DMS53 treated with DMSO at 0.1 percent for 48 hours (cell line): ENCODE measurements around the gene MIER2.
"Not testable (repeated sequence)": the region's sequence is repeated elsewhere in the genome, so short reads cannot be mapped to it uniquely, and the experiment has no call there.

Experiments used
- DNase-seq: peaks from one replicate; lab custom pipeline; 2025; ENCODE audit not compliant: unreplicated experiment; lab: John Stamatoyannopoulos, UW

Gene MIER2

GRCh38 chr19:289651-290371, 54.8 kb downstream of the MIER2 start:
- DNase-seq = peak; percentile 91

DNA sequence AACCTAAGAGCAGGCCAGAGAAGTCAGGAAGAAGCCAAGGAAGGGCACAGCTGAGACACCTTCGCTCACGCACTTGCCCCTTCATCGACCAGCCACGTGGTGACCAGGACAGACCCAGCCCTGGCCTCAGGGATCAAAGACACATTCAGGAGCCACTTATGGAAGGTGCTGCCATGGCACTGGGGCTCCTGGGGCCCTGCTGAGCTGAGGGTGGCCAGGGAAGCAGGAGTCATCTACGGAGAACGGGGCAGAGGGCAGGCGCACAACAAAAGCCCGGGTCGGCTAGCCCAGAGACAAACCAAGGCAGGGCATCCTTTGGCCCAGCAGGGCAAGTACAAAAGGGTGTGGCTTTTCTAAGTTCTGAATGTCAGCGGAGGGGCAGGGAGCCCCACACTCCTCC, 55.7 kb downstream of the MIER2 start:
- DNase-seq = no peak

DNA sequence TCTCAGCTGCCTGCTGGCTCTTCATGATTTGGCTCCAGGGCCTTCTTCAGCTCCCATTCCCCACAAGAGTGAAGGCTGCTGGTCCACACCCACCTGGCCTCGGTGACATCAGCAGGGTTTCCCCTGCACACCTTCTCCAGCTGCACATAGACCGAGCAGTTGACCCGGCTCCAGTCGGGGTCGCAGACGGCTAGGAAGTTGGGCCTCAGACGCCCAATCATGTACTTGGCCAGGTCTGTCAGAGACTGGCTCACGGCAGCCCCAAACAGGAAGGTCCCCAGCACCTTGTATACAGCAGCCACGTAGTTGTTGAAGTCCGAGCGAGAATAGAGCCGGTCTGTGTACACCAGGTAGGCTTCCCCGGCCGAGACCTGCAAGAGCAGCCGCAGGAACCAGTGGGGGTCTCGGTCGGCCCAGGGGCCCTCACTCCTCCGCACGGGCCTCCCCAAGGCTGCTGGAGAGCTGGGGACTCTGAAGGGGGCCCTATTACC, 57.2 kb downstream of the MIER2 start:
- no peak for DNase-seq

DNA sequence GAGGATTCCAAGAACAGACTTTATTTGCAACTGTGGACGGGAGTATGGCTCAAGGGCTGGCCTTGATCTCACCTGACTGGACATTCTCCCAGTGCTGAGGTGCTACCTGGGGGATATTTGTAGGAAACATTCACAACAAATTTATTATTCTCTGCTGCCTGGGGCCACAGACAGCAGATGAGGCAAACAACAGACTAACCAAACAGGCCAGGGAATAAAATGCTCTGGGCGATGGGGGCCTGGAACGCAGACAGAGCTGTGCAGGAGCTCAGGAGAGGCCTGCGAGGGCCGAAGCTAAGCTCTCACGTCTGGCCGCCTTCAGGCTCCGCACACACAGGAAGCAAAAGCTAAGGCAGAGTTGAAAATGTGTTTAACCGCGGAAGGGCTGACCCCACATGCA, 61.2 kb downstream of the MIER2 start:
- no peak for DNase-seq

DNA sequence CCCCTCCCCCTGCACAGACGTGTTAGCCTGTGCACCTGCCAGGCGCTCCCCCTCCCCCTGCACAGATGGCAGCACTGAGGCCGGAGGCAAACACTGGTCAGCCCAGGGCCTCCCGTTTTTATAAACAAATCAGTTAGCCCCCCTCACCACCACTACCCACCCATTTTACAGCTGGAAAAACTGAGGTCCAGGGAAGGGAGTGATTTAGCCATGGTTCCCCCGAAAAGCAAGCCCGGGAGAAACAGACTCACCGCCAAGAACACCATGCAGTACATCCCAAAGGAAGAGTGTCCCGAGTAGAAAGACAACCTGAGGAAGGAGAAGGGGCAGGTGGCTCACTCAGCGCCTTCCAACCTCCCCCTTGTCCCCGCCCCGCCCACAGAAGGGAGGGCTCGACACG, 62.1 kb downstream of the MIER2 start:
- no peak for DNase-seq

DNA sequence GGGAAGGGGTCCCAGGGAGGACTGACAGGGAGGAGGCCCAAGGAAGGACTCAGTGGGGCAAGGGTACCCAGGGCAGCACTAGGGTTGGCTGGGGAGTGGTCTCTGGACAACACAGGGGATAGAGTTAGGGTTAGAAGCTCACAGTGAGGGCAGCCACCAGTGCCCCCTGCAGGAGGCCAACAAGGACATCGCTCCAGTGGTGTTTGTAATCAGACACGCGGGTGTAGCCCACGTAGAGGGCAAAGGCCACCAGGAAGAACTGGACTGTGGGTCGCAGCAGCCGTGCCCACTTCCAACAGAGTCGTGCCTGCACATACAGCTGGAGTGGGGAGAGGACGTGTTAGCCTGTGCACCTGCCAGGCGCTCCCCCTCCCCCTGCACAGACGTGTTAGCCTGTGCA, 62.6 kb downstream of the MIER2 start:
- DNase-seq = no peak

- no peak for DNase-seq
Observed at GRCh38 chr19:281156-281853, 63.3 kb downstream of the MIER2 start.

DNA sequence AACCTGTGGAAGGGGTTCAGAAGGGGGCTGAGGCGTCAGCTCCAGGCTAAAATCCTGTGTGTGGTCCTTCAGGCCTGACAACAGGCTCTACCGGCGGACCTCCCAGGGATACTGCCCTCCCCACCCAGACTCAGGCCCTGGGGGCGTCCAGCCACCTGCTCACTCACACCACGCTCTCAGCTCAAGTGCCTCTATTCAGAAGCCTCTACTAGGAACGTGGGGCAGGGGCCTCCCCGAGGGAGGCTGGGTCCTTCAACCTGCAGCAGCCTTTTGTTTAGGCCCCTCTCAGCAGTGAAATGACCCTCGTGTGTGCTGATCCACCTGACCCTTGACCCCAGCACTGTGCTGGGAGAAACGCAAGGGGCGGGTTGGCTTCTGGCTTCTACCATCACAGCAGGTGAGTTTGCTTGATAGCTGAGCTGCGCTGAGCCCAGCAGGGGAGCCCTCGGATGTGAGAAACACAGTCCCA, 64.0 kb downstream of the MIER2 start:
- no peak for DNase-seq

- DNase-seq = no peak
Observed at GRCh38 chr19:279656-280055, 64.9 kb downstream of the MIER2 start.

DNA sequence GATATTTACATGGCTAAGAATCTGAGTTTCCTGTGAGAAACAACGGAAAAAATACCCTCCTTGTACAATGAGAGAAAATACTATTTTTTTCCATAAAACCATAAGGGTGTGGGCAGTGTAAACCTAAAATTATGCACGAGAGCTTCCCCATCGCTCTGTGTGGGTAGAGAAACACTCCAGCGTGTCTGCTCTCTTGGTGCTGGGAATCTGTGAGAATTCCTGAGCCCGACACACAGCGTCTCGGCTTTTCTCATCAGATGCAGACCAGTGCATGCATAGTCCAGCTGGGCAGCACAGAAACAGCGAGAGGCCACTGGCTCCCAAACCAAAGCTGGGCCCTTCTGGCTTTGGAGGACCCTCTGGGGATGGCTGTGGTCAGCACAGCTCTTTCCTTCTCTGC, 65.4 kb downstream of the MIER2 start:
- DNase-seq = no peak

DNA sequence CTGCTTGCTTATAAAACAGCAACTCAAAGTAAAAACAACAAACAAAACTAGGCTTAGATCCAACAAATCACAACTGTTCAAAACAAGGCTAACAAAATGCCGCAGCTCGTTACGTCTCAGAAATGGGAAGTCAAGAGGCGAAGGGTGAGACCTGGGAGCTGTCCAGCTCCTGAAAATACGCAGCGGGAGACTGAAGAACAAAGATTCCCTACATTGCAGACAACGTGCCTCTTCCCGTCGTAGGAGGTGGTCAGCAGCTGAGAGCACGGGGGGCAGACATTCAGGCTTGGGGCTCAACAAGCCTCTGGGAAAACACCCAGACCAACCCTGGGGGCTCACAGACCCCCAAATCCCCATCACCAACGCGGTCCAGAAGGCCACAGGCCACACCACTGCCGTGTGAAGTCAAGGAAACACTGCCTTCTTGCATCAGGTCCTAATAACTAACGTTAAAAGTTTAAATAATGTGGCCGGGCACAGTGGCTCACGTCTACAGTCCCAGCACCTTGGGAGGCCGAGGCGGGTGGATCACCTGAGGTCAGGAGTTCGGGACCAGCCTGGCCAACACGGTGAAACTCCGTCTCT, 66.9 kb downstream of the MIER2 start:
- DNase-seq = no peak

DNA sequence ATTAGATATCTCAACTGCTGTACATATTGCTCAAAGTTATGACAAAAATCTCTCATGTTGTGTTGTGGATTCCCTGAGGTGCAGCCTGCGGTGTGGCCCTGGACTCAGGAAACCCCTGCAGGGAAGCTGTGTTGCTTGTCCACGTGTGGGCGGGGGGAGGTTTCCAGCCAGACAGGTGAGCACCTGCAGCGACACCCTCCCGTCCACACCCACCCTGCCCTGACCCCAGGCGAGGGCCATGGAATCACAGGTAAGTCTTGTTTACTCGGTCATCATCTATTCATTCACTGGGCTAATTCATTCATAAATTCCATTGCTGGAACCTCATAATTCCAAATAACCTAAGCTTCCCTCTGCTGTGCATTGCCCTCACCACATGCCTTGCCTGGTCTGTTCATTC, 67.5 kb downstream of the MIER2 start:
- no peak for DNase-seq

DNA sequence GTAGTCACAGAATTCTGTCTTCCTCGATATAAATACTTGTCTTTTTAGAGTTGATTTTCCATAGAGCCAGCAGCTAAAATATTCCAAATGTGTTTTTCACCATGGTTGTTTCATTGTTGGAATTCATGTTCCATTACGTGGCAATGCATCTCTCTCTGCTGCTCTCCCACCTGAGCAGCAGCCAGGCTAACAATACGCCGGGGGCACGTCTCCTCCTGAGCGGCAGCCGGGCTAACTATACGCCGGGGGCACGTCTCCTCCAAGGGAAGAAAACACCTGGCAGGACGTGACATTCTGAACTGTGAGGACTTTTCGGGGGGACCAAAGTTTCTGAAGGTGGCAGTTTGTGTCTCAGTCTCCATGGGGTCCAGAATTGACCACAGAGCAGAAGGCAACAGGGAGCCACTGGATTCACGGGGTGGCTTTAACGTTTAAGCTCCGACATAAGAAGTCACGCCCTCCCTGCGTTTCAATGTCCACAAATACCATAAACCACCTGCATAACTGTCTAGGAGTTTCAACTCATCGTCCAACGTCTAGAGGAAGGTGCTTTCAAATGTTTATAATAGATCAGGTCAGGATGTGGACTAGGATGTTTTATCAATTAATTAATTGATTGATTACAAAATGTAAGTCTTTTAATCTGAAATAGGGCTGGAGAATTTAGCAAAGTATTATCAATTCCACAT, 68.5 kb downstream of the MIER2 start:
- DNase-seq = no peak

GRCh38 chr19:275000-275399, 69.6 kb downstream of the MIER2 start:
- no peak for DNase-seq

- DNase-seq = no peak
Observed at GRCh38 chr19:273393-273792, 71.2 kb downstream of the MIER2 start.

GRCh38 chr19:271856-272255, 72.7 kb downstream of the MIER2 start:
- no peak for DNase-seq

DNA sequence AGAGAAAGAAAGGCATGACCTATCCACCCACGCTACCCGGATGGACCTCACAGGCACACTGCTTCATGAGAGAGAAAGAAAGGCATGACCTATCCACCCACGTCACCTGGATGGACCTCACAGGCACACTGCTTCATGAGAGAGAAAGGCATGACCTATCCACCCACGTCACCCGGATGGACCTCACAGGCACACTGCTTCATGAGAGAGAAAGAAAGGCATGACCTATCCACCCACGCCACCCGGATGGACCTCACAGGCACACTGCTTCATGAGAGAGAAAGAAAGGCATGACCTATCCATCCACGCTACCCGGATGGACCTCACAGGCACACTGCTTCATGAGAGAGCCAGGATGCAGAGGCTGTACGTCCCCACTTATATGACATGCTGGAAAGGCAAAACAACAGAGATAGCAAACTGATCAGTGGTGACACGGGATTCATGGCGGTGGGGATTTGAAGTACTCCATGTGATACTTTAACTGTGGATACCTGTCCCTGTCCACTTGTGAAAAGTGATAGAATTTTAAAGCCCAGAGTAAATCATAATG, 73.8 kb downstream of the MIER2 start:
- not testable (repeated sequence) for DNase-seq

DNA sequence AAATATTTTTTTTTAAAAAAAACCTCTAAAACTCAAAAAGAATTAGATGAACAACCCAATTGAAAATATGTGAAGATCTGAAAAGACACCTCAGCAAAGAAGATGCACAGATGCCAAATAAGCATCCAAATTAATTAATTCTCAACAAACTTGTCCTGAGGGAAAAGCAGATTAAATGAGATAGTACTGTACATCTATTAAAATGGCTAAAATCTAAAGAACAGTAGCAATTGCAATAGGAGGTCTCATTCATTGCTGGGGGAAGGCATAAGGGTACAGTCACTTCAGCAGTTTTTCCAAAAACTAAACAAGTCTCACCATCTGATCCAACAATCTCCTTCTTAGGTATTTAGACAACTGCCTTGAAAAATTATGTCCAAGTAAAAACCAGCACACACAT, 75.4 kb downstream of the MIER2 start:
- no peak for DNase-seq

GRCh38 chr19:262125-262524, 82.5 kb downstream of the MIER2 start:
- DNase-seq = no peak

GRCh38 chr19:256804-257203, 87.8 kb downstream of the MIER2 start:
- not testable (repeated sequence) for DNase-seq
